IMR-90 (cell line): ENCODE measurements around the gene WFDC10B.

Source experiments
- CTCF ChIP-seq: conservative IDR thresholded peaks from 2 replicates; pipeline ENCODE4 v1.5.1; 2012; ENCODE audit warnings: mild to moderate bottlenecking, low read depth, low read length, improper control_type of control experiment
- ELK1 ChIP-seq: fragments of 150-350 bp; IDR thresholded peaks from 2 replicates; pipeline ENCODE4 v1.6.1; 2016; ENCODE audit warnings: low read depth, mild to moderate bottlenecking, low read length, moderate library complexity, borderline replicate concordance
- FOS ChIP-seq: fragments of 150-350 bp; IDR thresholded peaks from 2 replicates; pipeline ENCODE4 v1.6.1; 2016; ENCODE audit warnings: low read depth, low read length

- no peak for TF ChIP-seq CTCF
- TF ChIP-seq ELK1, result no peak
- no peak for TF ChIP-seq FOS
Measured at GRCh38 chr20:45679650-45680049, 25.2 kb downstream of the WFDC10B start.
